Thymus (tissue), 14 donors: ENCODE results near the gene C6orf136. TPM values are rescaled to one million over a fixed set of nuclear protein-coding genes. Genes with fewer than 3 reads are reported as not detected.
"Not testable (repeated sequence)": the region's sequence is repeated elsewhere in the genome, so short reads cannot be mapped to it uniquely, and the experiment has no call there.

Source experiments
- DNase-seq, 9 donors: peaks; one replicate each; pipeline ENCODE4 v3.0.0-alpha.2; 2013; ENCODE audit warnings: low spot score in 9 of 9, low read depth in 6 of 9, missing footprints in 1 of 9
- H3K27ac ChIP-seq, 2 donors: one replicate each; pipeline ENCODE4 v1.5.1; 2013; ENCODE audit warnings: control low read depth in 1 of 2, low read depth in 1 of 2, low read length in 1 of 2, mild to moderate bottlenecking in 1 of 2, moderate library complexity in 1 of 2
- H3K27me3 ChIP-seq, 2 donors: one replicate each; pipeline ENCODE4 v1.5.1; 2013; ENCODE audit warnings: low read length in 1 of 2; ENCODE audit not compliant: control insufficient read depth in 2 of 2, insufficient read depth in 1 of 2
- H3K36me3 ChIP-seq, 2 donors: one replicate each; pipeline ENCODE4 v1.5.1; 2013; ENCODE audit warnings: low read length in 1 of 2, mild to moderate bottlenecking in 1 of 2, moderate library complexity in 1 of 2; ENCODE audit not compliant: control insufficient read depth in 2 of 2, insufficient read depth in 2 of 2
- H3K4me1 ChIP-seq, 2 donors: one replicate each; pipeline ENCODE4 v1.5.1; 2013; ENCODE audit warnings: low read length in 2 of 2; ENCODE audit not compliant: control insufficient read depth in 2 of 2, insufficient read depth in 2 of 2
- H3K4me3 ChIP-seq, 2 donors: one replicate each; pipeline ENCODE4 v1.5.1; 2013; ENCODE audit warnings: low read length in 2 of 2, control low read depth in 1 of 2, mild to moderate bottlenecking in 1 of 2
- H3K9me3 ChIP-seq, 2 donors: one replicate each; pipeline ENCODE4 v1.5.1; 2013; ENCODE audit warnings: low read length in 1 of 2, mild to moderate bottlenecking in 1 of 2; ENCODE audit not compliant: control insufficient read depth in 2 of 2, insufficient read depth in 1 of 2
- WGBS: extraction: QIAGEN DNeasy Blood & Tissue Kit; methylation state at CpG from one replicate; pipeline ENCODE4 v1.1.7; 2013; 5-methylcytosine and 5-hydroxymethylcytosine counted together
- long read RNA-seq, 10 donors: transcript quantifications; one replicate each; lab custom pipeline, GENCODE V29; 2026
- polyA plus RNA-seq: library from polyadenylated mRNA; stranded (reverse); fragments of 200-250 nt; gene quantifications from one replicate; pipeline ENCODE4 v1.2.3, GENCODE V29; 2013
- total RNA-seq: library from RNA; stranded (reverse); fragments of 120-200 nt; gene quantifications from one replicate; pipeline ENCODE4 v1.2.4, GENCODE V29; 2013
- donor health status: healthy.

Gene C6orf136
- total RNA-seq: 9.5 TPM
- 24.0 TPM for polyA plus RNA-seq
- long read RNA-seq, donor 1, partial matches to known transcripts: 0 of 1 reads
- long read RNA-seq, donor 1, other reads (novel, unspliced or antisense): 0 of 1 reads
- long read RNA-seq, donor 2: 0 reads
- long read RNA-seq, donor 3, transcript C6orf136-203 (6 exons, 1,402 nt): major isoform, 5 of 9 reads
- long read RNA-seq, donor 3, partial matches to known transcripts: 0 of 9 reads
- long read RNA-seq, donor 3, other reads (novel, unspliced or antisense): 0 of 9 reads
- long read RNA-seq, donor 4, partial matches to known transcripts: 0 of 1 reads
- long read RNA-seq, donor 4, other reads (novel, unspliced or antisense): 0 of 1 reads
- long read RNA-seq, donor 5, partial matches to known transcripts: 0 of 4 reads
- long read RNA-seq, donor 5, other reads (novel, unspliced or antisense): 0 of 4 reads
- long read RNA-seq, donor 6, partial matches to known transcripts: 0 of 3 reads
- long read RNA-seq, donor 6, other reads (novel, unspliced or antisense): 0 of 3 reads
- long read RNA-seq, donor 7, partial matches to known transcripts: 17 of 27 reads
- long read RNA-seq, donor 7, other reads (novel, unspliced or antisense): 5 of 27 reads
- long read RNA-seq, donor 8, partial matches to known transcripts: 0 of 4 reads
- long read RNA-seq, donor 8, other reads (novel, unspliced or antisense): 0 of 4 reads
- long read RNA-seq, donor 9, partial matches to known transcripts: 0 of 3 reads
- long read RNA-seq, donor 9, other reads (novel, unspliced or antisense): 0 of 3 reads
- long read RNA-seq, donor 10, partial matches to known transcripts: 16 of 21 reads
- long read RNA-seq, donor 10, other reads (novel, unspliced or antisense): 0 of 21 reads

- peaks cover 5 to 23% of the 10 kb centered on the region in 2 donors for H3K4me1 ChIP-seq
- H3K9me3 ChIP-seq: no peaks in the 10 kb centered on the region
- H3K4me3 ChIP-seq: peak within 1 kb of the TSS; percentile 76 to 88
- peak; percentile 86 to 97 (median 93) for DNase-seq
- H3K27me3 ChIP-seq: no peaks in the 10 kb centered on the region
- WGBS: 18% methylated on average over 37 of the region's 37 CpGs
- H3K27ac ChIP-seq: peak within 1 kb of the TSS; percentile 96 to 98
- H3K36me3 ChIP-seq: peaks cover 24 to 37% of the 10 kb centered on the region in 2 donors
Observed at GRCh38 chr6:30646450-30647241, at the start of gene C6orf136. TSS of gene C6orf136 (plus strand) at chr6:30647133. CDS start at chr6:30647232, 99 bp downstream.

- H3K27ac ChIP-seq, H3K27me3 ChIP-seq, H3K4me1 ChIP-seq, H3K4me3 ChIP-seq, H3K9me3 ChIP-seq: not testable (repeated sequence)
- WGBS: 84% methylated on average over 15 of the region's 15 CpGs
- DNase-seq: peak in 8 of 9 donors; percentile 48 to 84 (median 68)
- peaks cover 37 to 52% of the 10 kb centered on the region in 2 donors for H3K36me3 ChIP-seq
Observed at GRCh38 chr6:30597315-30598144, 49.4 kb upstream of the C6orf136 start.

- DNase-seq: no peak
- Histone ChIP-seq H3K4me1 (peaks cover 0 to 10% of the 10 kb centered on the region in 2 donors), H3K9me3 (no peaks in the 10 kb centered on the region), H3K27ac (peak overlapping the region in 1 of 2 donors; percentile 26), H3K27me3 (no peaks in the 10 kb centered on the region), H3K4me3 (no peak overlapping the region), H3K36me3 (peaks cover 50 to 57% of the 10 kb centered on the region in 2 donors)
- WGBS: 87% methylated on average over 12 of the region's 12 CpGs
Observed at GRCh38 chr6:30598912-30599624, 47.9 kb upstream of the C6orf136 start.

- Histone ChIP-seq H3K4me3 (no peak overlapping the region), H3K27me3 (no peaks in the 10 kb centered on the region), H3K4me1 (peaks cover 0 to 10% of the 10 kb centered on the region in 2 donors), H3K36me3 (peaks cover 51 to 57% of the 10 kb centered on the region in 2 donors), H3K9me3 (no peaks in the 10 kb centered on the region), H3K27ac (peak overlapping the region in 1 of 2 donors; percentile 26)
- 97% methylated on average over 13 of the region's 13 CpGs for WGBS
- no peak for DNase-seq
Observed at GRCh38 chr6:30599625-30600324, 47.2 kb upstream of the C6orf136 start.

- no peak for DNase-seq
- Histone ChIP-seq H3K36me3 (peaks cover 57 to 61% of the 10 kb centered on the region in 2 donors), H3K4me1 (peaks cover 0 to 10% of the 10 kb centered on the region in 2 donors)
Observed at GRCh38 chr6:30600451-30600961, 46.4 kb upstream of the C6orf136 start.

GRCh38 chr6:30601436-30601814, 45.5 kb upstream of the C6orf136 start:
- DNase-seq: no peak
- H3K4me3 ChIP-seq: no peak overlapping the region
- H3K27me3 ChIP-seq: no peaks in the 10 kb centered on the region
- peaks cover 64 to 69% of the 10 kb centered on the region in 2 donors for H3K36me3 ChIP-seq
- H3K4me1 ChIP-seq: peaks cover 0 to 10% of the 10 kb centered on the region in 2 donors
- whole genome bisulfite sequencing: 20% methylated on average over 6 of the region's 6 CpGs
- H3K9me3 ChIP-seq: no peaks in the 10 kb centered on the region
- H3K27ac ChIP-seq: peak overlapping the region in 1 of 2 donors; percentile 15

More at GRCh38 chr6:30600451-30600961, 46.4 kb upstream of the C6orf136 start:
- H3K27me3 ChIP-seq: no peaks in the 10 kb centered on the region
- 95% methylated on average over 10 of the region's 10 CpGs for WGBS
- H3K4me3 ChIP-seq: no peak overlapping the region
- no peaks in the 10 kb centered on the region for H3K9me3 ChIP-seq
- H3K27ac ChIP-seq: no peak overlapping the region

GRCh38 chr6:30601815-30602641, 44.9 kb upstream of the C6orf136 start:
- Histone ChIP-seq H3K27me3 (no peaks in the 10 kb centered on the region), H3K27ac (no peak overlapping the region), H3K9me3 (no peaks in the 10 kb centered on the region), H3K4me3 (no peak overlapping the region), H3K4me1 (peaks cover 0 to 10% of the 10 kb centered on the region in 2 donors), H3K36me3 (peaks cover 67 to 75% of the 10 kb centered on the region in 2 donors)
- DNase-seq: no peak
- 93% methylated on average over 39 of the region's 39 CpGs for WGBS
